ENCODE measurements around the gene CFAP99. TPM values are rescaled to one million over a fixed set of nuclear protein-coding genes. Genes with fewer than 3 reads are reported as not detected.

The CFAP99 gene
- total RNA-seq, 2 donors from 2014 or later = not detected

DNA sequence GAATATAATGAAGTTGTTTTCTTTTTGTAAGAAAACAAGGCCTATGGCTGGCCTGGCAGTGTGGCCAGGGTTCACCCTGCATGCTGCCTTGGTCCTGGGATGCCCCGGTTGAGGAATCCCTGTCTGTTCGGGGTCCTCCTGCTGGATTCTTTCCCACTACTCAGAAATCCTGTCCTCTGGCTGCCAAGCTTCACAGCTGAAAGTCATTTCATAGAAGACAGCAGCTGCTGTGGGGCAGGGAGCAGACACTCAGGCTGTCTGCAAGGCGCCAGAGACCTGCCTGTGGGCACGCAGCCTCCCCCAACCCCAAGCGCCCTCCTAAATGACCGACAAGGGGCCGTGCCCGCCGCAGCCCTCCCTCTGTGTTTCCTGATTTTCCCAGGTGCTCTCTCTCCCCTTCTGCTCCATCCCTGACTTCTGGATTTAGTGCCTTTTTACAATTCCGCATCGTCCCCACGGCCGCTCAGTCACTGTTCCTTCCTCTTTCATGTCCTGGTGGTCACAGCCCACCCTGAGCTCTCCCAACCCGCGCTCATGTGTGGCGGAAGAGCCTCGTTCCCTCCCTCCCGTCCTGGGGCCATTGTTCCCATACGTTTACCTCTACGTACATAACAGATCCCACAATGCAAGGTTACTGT is 27.9 kb upstream of the CFAP99 start:
- H3K4me1 ChIP-seq = peaks cover 13% of the 10 kb centered on the region
- no peak overlapping the region for H3K27ac ChIP-seq
- H3K36me3 ChIP-seq (replicated peaks in 1 of 2; ENCODE audit: insufficient read depth in 1 of 2, low read depth in 2 of 2) = no peaks in the 10 kb centered on the region
- H3K4me3 ChIP-seq = no peak overlapping the region
- H3K9me3 ChIP-seq = no peaks in the 10 kb centered on the region
- intact Hi-C loops (cut with DNase I) = no loop called here
- TF ChIP-seq CTCF (IDR thresholded peaks at IDR 0.05) (no peak), POLR2A (IDR thresholded peaks at IDR 0.05) (no peak)
- WGBS, 2 donors = 58 to 84% methylated on average over 20 of the region's 20 CpGs
- ATAC-seq (no peak), DNase-seq (no peak)
- no peaks in the 10 kb centered on the region for H3K27me3 ChIP-seq

DNA sequence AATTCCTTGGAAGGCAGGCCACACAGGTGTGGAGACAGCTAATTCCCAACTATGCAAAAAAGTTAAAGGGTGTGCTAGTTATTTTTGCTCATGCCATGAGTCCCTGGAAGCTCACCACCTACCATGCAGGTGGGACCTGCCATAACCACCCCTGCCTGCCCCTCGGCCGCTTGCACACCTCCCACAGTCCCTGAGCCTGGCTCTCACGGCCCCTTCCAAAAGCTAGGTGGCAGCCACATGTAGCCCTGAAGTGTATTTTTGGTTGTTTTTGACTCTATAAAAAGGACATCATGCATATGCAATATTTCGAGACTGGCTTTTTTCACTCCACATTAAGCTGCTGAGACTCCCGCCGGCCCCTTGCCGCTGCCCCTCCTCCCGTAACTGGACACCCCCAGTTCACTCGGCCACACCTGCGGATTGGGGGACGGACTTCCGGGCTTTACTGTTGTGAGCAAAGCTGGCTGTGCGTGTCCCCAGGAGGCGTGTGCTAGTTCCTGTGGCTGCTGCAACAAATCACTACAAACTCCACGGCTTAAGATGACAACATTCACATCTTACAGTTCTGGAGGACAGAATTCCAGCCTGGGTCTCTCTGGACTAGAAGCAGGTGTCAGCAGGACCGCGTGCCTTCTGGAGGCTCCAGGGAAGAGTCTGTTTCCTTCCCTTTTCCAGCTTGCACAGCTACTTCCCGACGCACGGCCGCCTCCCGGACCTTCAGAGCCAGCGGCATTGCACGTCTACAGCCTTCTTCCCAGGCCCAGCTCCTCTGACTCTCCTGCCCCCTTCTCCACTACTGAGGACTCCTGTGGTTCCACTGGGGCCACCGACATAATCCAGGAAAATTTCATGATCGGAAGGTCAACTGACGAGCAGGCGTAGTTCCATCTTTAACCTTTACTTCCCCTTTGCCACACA is 25.1 kb upstream of the CFAP99 start:
- 9 to 14% methylated on average over 25 to 28 of the region's 28 CpGs for WGBS, 2 donors
- DNase-seq = peak; percentile 51 to 75 (median 63)

DNA sequence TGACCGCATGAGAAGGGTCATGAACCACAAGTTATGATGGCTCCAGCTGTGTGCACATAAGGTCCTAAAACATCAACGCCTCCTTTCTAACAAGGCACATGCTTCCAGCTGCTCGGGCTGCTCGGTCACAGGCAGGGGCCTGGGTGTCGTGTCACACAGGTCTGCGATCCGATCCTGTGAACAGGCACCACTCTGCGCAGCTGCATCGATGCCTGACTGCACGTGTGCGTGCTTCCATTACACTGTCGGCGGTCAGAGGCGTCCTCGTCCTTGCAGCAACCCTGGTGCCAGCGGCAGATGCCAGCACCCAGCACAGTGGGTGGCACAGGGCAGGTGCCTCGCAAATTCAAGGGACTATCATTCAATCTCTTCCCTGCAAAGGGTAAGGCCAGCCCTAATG is 24.2 kb upstream of the CFAP99 start:
- Histone ChIP-seq H3K4me3 (no peak overlapping the region), H3K9me3 (no peaks in the 10 kb centered on the region), H3K27ac (no peak overlapping the region), H3K36me3 (replicated peaks in 1 of 2; ENCODE audit: insufficient read depth in 1 of 2, low read depth in 2 of 2) (no peaks in the 10 kb centered on the region), H3K4me1 (peaks cover 13% of the 10 kb centered on the region), H3K27me3 (no peaks in the 10 kb centered on the region)
- ATAC-seq = no peak
- intact Hi-C loops (cut with DNase I) = no loop called here
- WGBS, 2 donors = 96 to 97% methylated on average over 4 to 16 of the region's 17 CpGs
- TF ChIP-seq CTCF (IDR thresholded peaks at IDR 0.05) (no peak), POLR2A (IDR thresholded peaks at IDR 0.05) (no peak)
- no peak for DNase-seq

More for the DNA sequence above, 25.1 kb upstream of the CFAP99 start:
- no peaks in the 10 kb centered on the region for H3K9me3 ChIP-seq
- intact Hi-C loops (cut with DNase I) = no loop called here
- H3K36me3 ChIP-seq (replicated peaks in 1 of 2; ENCODE audit: insufficient read depth in 1 of 2, low read depth in 2 of 2) = no peaks in the 10 kb centered on the region
- TF ChIP-seq CTCF (IDR thresholded peaks at IDR 0.05) = peak in 3 of 7 experiments; percentile 15 to 34 (median 34)
- peak in 2 of 3 donors; percentile 18 to 25 for TF ChIP-seq POLR2A (IDR thresholded peaks at IDR 0.05)
- peak overlapping the region; percentile 2 to 52 (median 18) for H3K27ac ChIP-seq
- H3K4me3 ChIP-seq = no peak overlapping the region
- H3K27me3 ChIP-seq = no peaks in the 10 kb centered on the region
- H3K4me1 ChIP-seq = peaks cover 13% of the 10 kb centered on the region
- peak; percentile 83 for ATAC-seq

DNA sequence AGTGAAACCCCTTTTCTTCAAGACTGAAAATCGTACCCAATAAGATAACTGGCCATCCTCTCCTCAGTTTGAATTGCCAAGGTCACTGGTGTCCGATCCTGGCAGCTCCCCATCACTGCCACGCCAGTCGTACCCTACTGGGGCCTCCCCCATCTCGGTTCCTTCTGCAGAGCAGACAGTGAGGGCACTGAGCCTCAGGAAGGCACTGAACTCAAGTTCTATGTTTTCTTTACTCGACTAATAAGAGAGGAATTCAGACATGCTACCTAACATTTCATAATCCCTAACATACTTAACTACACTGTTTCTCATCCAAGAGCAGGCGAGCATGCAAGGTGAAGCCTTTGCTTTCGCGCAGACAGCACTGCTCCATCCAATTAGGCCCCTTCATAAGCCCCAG is 23.7 kb upstream of the CFAP99 start:
- WGBS, 2 donors = 74 to 83% methylated on average over 9 of the region's 9 CpGs
- Histone ChIP-seq H3K27ac (no peak overlapping the region), H3K36me3 (replicated peaks in 1 of 2; ENCODE audit: insufficient read depth in 1 of 2, low read depth in 2 of 2) (no peaks in the 10 kb centered on the region), H3K4me3 (no peak overlapping the region), H3K9me3 (no peaks in the 10 kb centered on the region), H3K4me1 (peaks cover 13% of the 10 kb centered on the region), H3K27me3 (no peaks in the 10 kb centered on the region)
- ATAC-seq (no peak), DNase-seq (no peak)
- TF ChIP-seq POLR2A (IDR thresholded peaks at IDR 0.05) (no peak), CTCF (IDR thresholded peaks at IDR 0.05) (no peak)
- intact Hi-C loops (cut with DNase I) = no loop called here
